Measurements from ENCODE around the gene PYGM.

PYGM gene

GRCh38 chr11:64784813-64785581 is 25.2 kb upstream of the PYGM start:
- TF ChIP-seq SIN3A (IDR thresholded peaks at IDR 0.05; ENCODE audit: borderline replicate concordance, insufficient read depth, low read length) (no peak), POLR2AphosphoS5 (IDR thresholded peaks at IDR 0.05; ENCODE audit: low read depth, low read length) (no peak), TAF1 (IDR thresholded peaks at IDR 0.05; ENCODE audit: borderline replicate concordance, insufficient read depth, low read length) (no peak), FOXP2 (optimal IDR thresholded peaks at IDR 0.05; ENCODE audit: borderline replicate concordance, extremely low read depth, extremely low read length, insufficient read depth) (no peak)
- TF ChIP-seq, protein P1, sequence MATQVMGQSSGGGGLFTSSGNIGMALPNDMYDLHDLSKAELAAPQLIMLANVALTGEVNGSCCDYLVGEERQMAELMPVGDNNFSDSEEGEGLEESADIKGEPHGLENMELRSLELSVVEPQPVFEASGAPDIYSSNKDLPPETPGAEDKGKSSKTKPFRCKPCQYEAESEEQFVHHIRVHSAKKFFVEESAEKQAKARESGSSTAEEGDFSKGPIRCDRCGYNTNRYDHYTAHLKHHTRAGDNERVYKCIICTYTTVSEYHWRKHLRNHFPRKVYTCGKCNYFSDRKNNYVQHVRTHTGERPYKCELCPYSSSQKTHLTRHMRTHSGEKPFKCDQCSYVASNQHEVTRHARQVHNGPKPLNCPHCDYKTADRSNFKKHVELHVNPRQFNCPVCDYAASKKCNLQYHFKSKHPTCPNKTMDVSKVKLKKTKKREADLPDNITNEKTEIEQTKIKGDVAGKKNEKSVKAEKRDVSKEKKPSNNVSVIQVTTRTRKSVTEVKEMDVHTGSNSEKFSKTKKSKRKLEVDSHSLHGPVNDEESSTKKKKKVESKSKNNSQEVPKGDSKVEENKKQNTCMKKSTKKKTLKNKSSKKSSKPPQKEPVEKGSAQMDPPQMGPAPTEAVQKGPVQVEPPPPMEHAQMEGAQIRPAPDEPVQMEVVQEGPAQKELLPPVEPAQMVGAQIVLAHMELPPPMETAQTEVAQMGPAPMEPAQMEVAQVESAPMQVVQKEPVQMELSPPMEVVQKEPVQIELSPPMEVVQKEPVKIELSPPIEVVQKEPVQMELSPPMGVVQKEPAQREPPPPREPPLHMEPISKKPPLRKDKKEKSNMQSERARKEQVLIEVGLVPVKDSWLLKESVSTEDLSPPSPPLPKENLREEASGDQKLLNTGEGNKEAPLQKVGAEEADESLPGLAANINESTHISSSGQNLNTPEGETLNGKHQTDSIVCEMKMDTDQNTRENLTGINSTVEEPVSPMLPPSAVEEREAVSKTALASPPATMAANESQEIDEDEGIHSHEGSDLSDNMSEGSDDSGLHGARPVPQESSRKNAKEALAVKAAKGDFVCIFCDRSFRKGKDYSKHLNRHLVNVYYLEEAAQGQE (IDR thresholded peaks at IDR 0.05; ENCODE audit: insufficient read depth in 1 of 2, low read depth in 2 of 2, low read length in 2 of 2), result no peak

DNA sequence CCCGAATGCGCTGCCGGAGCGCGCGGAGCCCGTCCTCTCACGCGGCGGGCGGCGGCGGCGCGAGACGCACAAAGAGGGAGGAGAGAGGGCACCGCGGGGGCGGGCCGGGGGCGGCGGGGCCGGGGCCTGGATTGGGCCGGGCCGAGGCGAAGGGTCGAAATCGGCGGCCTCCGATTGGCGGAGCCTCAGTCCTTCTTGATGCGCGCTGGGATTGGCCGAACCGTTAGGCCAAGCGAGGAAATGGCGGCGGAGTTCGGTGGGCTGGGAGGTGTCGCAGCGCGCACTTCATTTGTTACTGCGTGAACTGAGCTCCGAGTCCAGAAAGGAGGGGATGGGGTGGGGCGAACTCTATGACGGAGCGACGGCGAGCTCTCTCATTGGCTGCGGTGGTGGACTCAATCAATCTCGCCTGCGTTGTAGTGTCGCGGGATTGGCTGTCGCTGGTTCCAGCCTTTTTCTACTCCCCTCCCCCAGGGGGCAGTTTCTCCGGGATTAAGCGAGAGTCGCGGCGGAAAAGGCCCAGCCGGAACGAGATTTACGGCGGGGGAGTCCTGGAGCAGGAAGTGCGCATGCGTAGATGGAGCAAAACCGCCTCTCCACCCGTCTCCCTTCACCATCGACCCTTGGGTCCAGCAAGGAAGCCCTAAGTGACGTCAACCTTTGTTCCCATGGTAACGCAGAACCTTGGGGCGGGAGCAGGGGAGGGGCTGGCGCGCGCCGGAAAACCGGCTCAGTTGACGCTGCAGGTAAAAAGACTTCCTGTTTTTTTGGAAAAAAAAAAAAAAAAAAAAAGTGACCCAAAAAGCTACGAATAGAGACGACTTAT is 18.9 kb upstream of the PYGM start, which contains the start of gene SF1:
Gene SF1 (minus strand): TSS at position 70 of the 826 bp plus-strand sequence. CDS start 150 bp downstream, outside the sequence.
- TF ChIP-seq, protein P1 (IDR thresholded peaks at IDR 0.05; ENCODE audit: insufficient read depth in 1 of 2, low read depth in 2 of 2, low read length in 2 of 2), result no peak
- peak; percentile 94 for TF ChIP-seq TAF1 (IDR thresholded peaks at IDR 0.05; ENCODE audit: borderline replicate concordance, insufficient read depth, low read length)
- peak; percentile 65 for TF ChIP-seq FOXP2 (optimal IDR thresholded peaks at IDR 0.05; ENCODE audit: borderline replicate concordance, extremely low read depth, extremely low read length, insufficient read depth)
- TF ChIP-seq POLR2AphosphoS5 (IDR thresholded peaks at IDR 0.05; ENCODE audit: low read depth, low read length), result peak; percentile 78
- TF ChIP-seq SIN3A (IDR thresholded peaks at IDR 0.05; ENCODE audit: borderline replicate concordance, insufficient read depth, low read length), result peak; percentile 57; the same call in 1 of the 2 replicates

- TF ChIP-seq POLR2AphosphoS5 (IDR thresholded peaks at IDR 0.05; ENCODE audit: low read depth, low read length), result no peak
- TF ChIP-seq, protein P1 (IDR thresholded peaks at IDR 0.05; ENCODE audit: insufficient read depth in 1 of 2, low read depth in 2 of 2, low read length in 2 of 2), result no peak
- TF ChIP-seq TAF1 (IDR thresholded peaks at IDR 0.05; ENCODE audit: borderline replicate concordance, insufficient read depth, low read length), result no peak
- TF ChIP-seq FOXP2 (optimal IDR thresholded peaks at IDR 0.05; ENCODE audit: borderline replicate concordance, extremely low read depth, extremely low read length, insufficient read depth), result no peak
- TF ChIP-seq SIN3A (IDR thresholded peaks at IDR 0.05; ENCODE audit: borderline replicate concordance, insufficient read depth, low read length), result no peak
Observed at GRCh38 chr11:64778223-64778472, 18.4 kb upstream of the PYGM start.

- no peak for TF ChIP-seq TAF1 (IDR thresholded peaks at IDR 0.05; ENCODE audit: borderline replicate concordance, insufficient read depth, low read length)
- no peak for TF ChIP-seq POLR2AphosphoS5 (IDR thresholded peaks at IDR 0.05; ENCODE audit: low read depth, low read length)
- no peak for TF ChIP-seq FOXP2 (optimal IDR thresholded peaks at IDR 0.05; ENCODE audit: borderline replicate concordance, extremely low read depth, extremely low read length, insufficient read depth)
- peak; percentile 31; the same call in 1 of the 2 replicates for TF ChIP-seq SIN3A (IDR thresholded peaks at IDR 0.05; ENCODE audit: borderline replicate concordance, insufficient read depth, low read length)
- TF ChIP-seq, protein P1 (IDR thresholded peaks at IDR 0.05; ENCODE audit: insufficient read depth in 1 of 2, low read depth in 2 of 2, low read length in 2 of 2), result peak; percentile 67 to 88
Observed at GRCh38 chr11:64777449-64778222, 17.9 kb upstream of the PYGM start.

Measured in PFSK-1 (cell line).